ENCODE data around the gene PIF1. TPM values are rescaled to one million over a fixed set of nuclear protein-coding genes. Genes with fewer than 3 reads are reported as not detected.
A peak's percentile ranks its signal among the peaks of the same experiment; 100 is the strongest.

The PIF1 gene
- total and polyA plus RNA-seq, 2 experiments from 2014 or later: 7.4 to 70.9 TPM

GRCh38 chr15:64847448-64847847 is 22.0 kb upstream of the PIF1 start:
- Histone ChIP-seq H3K36me3 (no peaks in the 10 kb centered on the region), H3K4me1 (ENCODE audit: low read depth) (peaks cover 15% of the 10 kb centered on the region), H3K9me3 (ENCODE audit: low read depth) (no peaks in the 10 kb centered on the region), H3K27me3 (no peaks in the 10 kb centered on the region), H3K4me3 (no peak overlapping the region), H3K27ac (no peak overlapping the region)
- no peak for TF ChIP-seq CTCF (IDR thresholded peaks at IDR 0.05; ENCODE audit: low read depth, low read length)
- DNase-seq (ENCODE audit: low read depth in 1 of 2, low spot score in 1 of 2): no peak

- Histone ChIP-seq H3K27ac (no peak overlapping the region), H3K4me3 (no peak overlapping the region), H3K36me3 (no peaks in the 10 kb centered on the region), H3K27me3 (no peaks in the 10 kb centered on the region), H3K9me3 (ENCODE audit: low read depth) (no peaks in the 10 kb centered on the region), H3K4me1 (ENCODE audit: low read depth) (peaks cover 15% of the 10 kb centered on the region)
- TF ChIP-seq CTCF (IDR thresholded peaks at IDR 0.05; ENCODE audit: low read depth, low read length): no peak
- DNase-seq (ENCODE audit: low read depth in 1 of 2, low spot score in 1 of 2): no peak
These were observed 21.6 kb upstream of the PIF1 start for GRCh38 chr15:64847016-64847415.

GRCh38 chr15:64845831-64846595 is 20.6 kb upstream of the PIF1 start:
- Histone ChIP-seq H3K9me3 (ENCODE audit: low read depth) (no peaks in the 10 kb centered on the region), H3K27ac (no peak overlapping the region), H3K27me3 (no peaks in the 10 kb centered on the region), H3K36me3 (no peaks in the 10 kb centered on the region), H3K4me3 (no peak overlapping the region), H3K4me1 (ENCODE audit: low read depth) (peaks cover 15% of the 10 kb centered on the region)
- peak in 1 of 2 donors; percentile 44 for DNase-seq (ENCODE audit: low read depth in 1 of 2, low spot score in 1 of 2)
- TF ChIP-seq CTCF (IDR thresholded peaks at IDR 0.05; ENCODE audit: low read depth, low read length): no peak

- peaks cover 21% of the 10 kb centered on the region for H3K4me1 ChIP-seq (ENCODE audit: low read depth)
- H3K4me3 ChIP-seq: no peak overlapping the region
- no peaks in the 10 kb centered on the region for H3K36me3 ChIP-seq
- H3K9me3 ChIP-seq (ENCODE audit: low read depth): no peaks in the 10 kb centered on the region
- peak in 1 of 2 donors; percentile 71 for DNase-seq (ENCODE audit: low read depth in 1 of 2, low spot score in 1 of 2)
- H3K27ac ChIP-seq: no peak overlapping the region
- no peaks in the 10 kb centered on the region for H3K27me3 ChIP-seq
- TF ChIP-seq CTCF (IDR thresholded peaks at IDR 0.05; ENCODE audit: low read depth, low read length): no peak
These were observed 19.8 kb upstream of the PIF1 start for GRCh38 chr15:64845183-64845611.

- DNase-seq (ENCODE audit: low read depth in 1 of 2, low spot score in 1 of 2): no peak
- Histone ChIP-seq H3K27me3 (no peaks in the 10 kb centered on the region), H3K4me1 (ENCODE audit: low read depth) (peaks cover 21% of the 10 kb centered on the region), H3K27ac (peak overlapping the region; percentile 52), H3K36me3 (no peaks in the 10 kb centered on the region), H3K4me3 (no peak overlapping the region), H3K9me3 (ENCODE audit: low read depth) (no peaks in the 10 kb centered on the region)
- TF ChIP-seq CTCF (IDR thresholded peaks at IDR 0.05; ENCODE audit: low read depth, low read length): no peak
These were observed 19.2 kb upstream of the PIF1 start for GRCh38 chr15:64844576-64845145.
